Pancreas (tissue), 10 donors: ENCODE measurements around the gene BICRA. TPM values are rescaled to one million over a fixed set of nuclear protein-coding genes. Genes with fewer than 3 reads are reported as not detected.
"Not testable (repeated sequence)": the region's sequence is repeated elsewhere in the genome, so short reads cannot be mapped to it uniquely, and the experiment has no call there.

Experiments used
- ATAC-seq, 4 donors: fragments of 200-7000 bp; cut with Tn5 transposase; one replicate each; pipeline versions ENCODE4 v1.8.0 to v1.9.1; 2020; ENCODE audit warnings: mild to moderate bottlenecking in 4 of 4, moderate library complexity in 4 of 4
- DNase-seq, 6 donors: peaks; one replicate each; pipeline ENCODE4 v3.0.0-alpha.2; 2020
- FAIRE-seq: peaks from 2 replicates; lab custom pipeline; 2012; peaks lifted over from hg19 to GRCh38; lab: Jason Lieb, UNC
- H3K27ac ChIP-seq, 4 donors: fragments of 200-600 bp; sonication (generic); 1 replicate in 3 of 4; 2 replicates in 1 of 4; pipeline versions ENCODE4 v1.5.0 to v1.8.0; 2020
- H3K27me3 ChIP-seq, 4 donors: fragments of 200-600 bp; one replicate each; pipeline ENCODE4 v1.8.0; 2021
- H3K36me3 ChIP-seq, 3 donors: fragments of 200-600 bp; sonication (generic) in 1 of 3; one replicate each; pipeline versions ENCODE4 v1.5.0 to v1.8.0; 2020 to 2021
- H3K4me1 ChIP-seq, 3 donors: fragments of 200-600 bp; one replicate each; pipeline ENCODE4 v1.8.0; 2021
- H3K4me3 ChIP-seq, 4 donors: fragments of 200-600 bp; sonication (generic) in 2 of 4; one replicate each; pipeline versions ENCODE4 v1.5.0 to v1.8.0; 2020 to 2021
- H3K9me3 ChIP-seq, 4 donors: fragments of 200-600 bp; one replicate each; pipeline ENCODE4 v1.8.0; 2021
- CTCF ChIP-seq, 4 donors: fragments of 200-600 bp; sonication (generic) in 3 of 4; IDR thresholded peaks; one replicate each; pipeline versions ENCODE4 v1.5.0 to v1.8.0; 2021; ENCODE audit warnings: antibody characterized with exemption in 4 of 4
- WGBS, 2 donors: extraction: QIAGEN DNeasy Blood & Tissue Kit; methylation state at CpG; one replicate each; pipeline ENCODE4 v1.1.7; 2013; 5-methylcytosine and 5-hydroxymethylcytosine counted together
- intact Hi-C, 3 donors: fragments of 100-400 bp; cut with DNase I; formaldehyde crosslinking; loops; one replicate each; pipeline versions ENCODE4 v1.11.1 to v1.14.2; 2022
- polyA plus RNA-seq, 2 donors: library from polyadenylated mRNA; stranded (reverse); fragments of 200-250 nt; gene quantifications; one replicate each; pipeline ENCODE4 v1.2.3, GENCODE V29; 2013
- total RNA-seq, 6 donors: library from RNA; stranded (reverse); fragmentation: NEBNext Ultra II Directional in 4 of 6; extraction: Animal tissue kit (Norgen Biotek cat#: 25700) in 4 of 6; gene quantifications; one replicate each; pipeline versions ENCODE4 v1.2.1 to v1.2.4, GENCODE V29; 2021 to 2023
- donor health status: healthy with polysubstance abuse.
- donor health status: DM: no; HTN: no; CAD: no; lungs with moderate emphysema.
- donor health status: DM: no; HTN: no; CAD: no.
- donor health status: control.
- donor health status: control.
- donor health status: Bipolar disorder and iron deficiency.
- donor health status: DM: yes; HTN: yes; CAD: no.
- donor health status: DM: no; HTN: no; CAD: no.
- donor health status: DM: no; HTN: no; CAD: no.
- donor health status: DM: yes; HTN: yes; CAD: no.

The BICRA gene
- total and polyA plus RNA-seq, 8 donors = 2.7 to 10.4 (median 5.9) TPM

- H3K27ac ChIP-seq = no peak overlapping the region
- no peak for TF ChIP-seq CTCF (IDR thresholded peaks at IDR 0.05)
- H3K36me3 ChIP-seq = no peaks in the 10 kb centered on the region
- no peak overlapping the region for H3K4me3 ChIP-seq
- no peaks in the 10 kb centered on the region for H3K9me3 ChIP-seq
- H3K4me1 ChIP-seq = no peaks in the 10 kb centered on the region
- H3K27me3 ChIP-seq = no peaks in the 10 kb centered on the region
- no peak for FAIRE-seq
- intact Hi-C loops = no loop called here
- 48 to 64% methylated on average over 4 of the region's 4 CpGs for WGBS, 2 donors
- DNase-seq = no peak
- ATAC-seq = no peak
These were observed 19.3 kb downstream of the BICRA start for GRCh38 chr19:47628078-47628771.

GRCh38 chr19:47630594-47630993 lies 21.7 kb downstream of the BICRA start:
- no peaks in the 10 kb centered on the region for H3K36me3 ChIP-seq
- H3K4me1 ChIP-seq = no peaks in the 10 kb centered on the region
- WGBS, 2 donors = 95 to 97% methylated on average over 6 of the region's 6 CpGs
- ATAC-seq = no peak
- H3K4me3 ChIP-seq = no peak overlapping the region
- H3K27me3 ChIP-seq = no peaks in the 10 kb centered on the region
- H3K9me3 ChIP-seq = no peaks in the 10 kb centered on the region
- H3K27ac ChIP-seq = no peak overlapping the region
- TF ChIP-seq CTCF (IDR thresholded peaks at IDR 0.05) = no peak
- FAIRE-seq = no peak
- intact Hi-C loops = no loop called here
- no peak for DNase-seq

- Histone ChIP-seq H3K4me3 (no peak overlapping the region), H3K4me1 (no peaks in the 10 kb centered on the region), H3K27me3 (no peaks in the 10 kb centered on the region), H3K9me3 (no peaks in the 10 kb centered on the region), H3K36me3 (no peaks in the 10 kb centered on the region), H3K27ac (no peak overlapping the region)
- WGBS, 2 donors = 95% methylated on average over 18 of the region's 18 CpGs
- FAIRE-seq = no peak
- no peak for TF ChIP-seq CTCF (IDR thresholded peaks at IDR 0.05)
- no peak for ATAC-seq
- intact Hi-C loops = no loop called here
- no peak for DNase-seq
These were observed 22.9 kb downstream of the BICRA start for GRCh38 chr19:47631681-47632446.

GRCh38 chr19:47633517-47633916 lies 24.6 kb downstream of the BICRA start:
- Histone ChIP-seq H3K4me3 (no peak overlapping the region), H3K4me1 (no peaks in the 10 kb centered on the region), H3K36me3 (no peaks in the 10 kb centered on the region), H3K27me3 (no peaks in the 10 kb centered on the region), H3K9me3 (no peaks in the 10 kb centered on the region), H3K27ac (no peak overlapping the region)
- TF ChIP-seq CTCF (IDR thresholded peaks at IDR 0.05) = no peak
- DNase-seq (no peak), FAIRE-seq (no peak), ATAC-seq (peak; percentile 53 to 82 (median 79))
- intact Hi-C loops = no loop called here
- 73 to 76% methylated on average over 4 of the region's 4 CpGs for WGBS, 2 donors

- WGBS, 2 donors = 90 to 93% methylated on average over 11 of the region's 11 CpGs
- Histone ChIP-seq H3K27ac (no peak overlapping the region), H3K27me3 (no peaks in the 10 kb centered on the region), H3K4me1 (no peaks in the 10 kb centered on the region), H3K4me3 (no peak overlapping the region), H3K9me3 (no peaks in the 10 kb centered on the region), H3K36me3 (no peaks in the 10 kb centered on the region)
- intact Hi-C loops = no loop called here
- TF ChIP-seq CTCF (IDR thresholded peaks at IDR 0.05) = no peak
- ATAC-seq = peak in 1 of 4 donors; percentile 25
- no peak for FAIRE-seq
- DNase-seq = no peak
These were observed 25.1 kb downstream of the BICRA start for GRCh38 chr19:47633996-47634395.

GRCh38 chr19:47635152-47635754 lies 26.3 kb downstream of the BICRA start:
- H3K4me3 ChIP-seq, H3K4me1 ChIP-seq, DNase-seq, intact Hi-C loops, H3K27ac ChIP-seq, H3K27me3 ChIP-seq, H3K36me3 ChIP-seq, H3K9me3 ChIP-seq, ATAC-seq, FAIRE-seq: not testable (repeated sequence)
- WGBS, 2 donors = 76 to 95% methylated on average over 6 of the region's 6 CpGs
